Neural progenitor cell (in vitro differentiated cells): ENCODE measurements around the gene POU6F2. TPM values are rescaled to one million over a fixed set of nuclear protein-coding genes. Genes with fewer than 3 reads are reported as not detected.

Experiments
- DNase-seq: peaks from one replicate; pipeline ENCODE4 v3.0.0-alpha.2; 2016; ENCODE audit warnings: low spot score
- H2AFZ ChIP-seq: fragments of 200-600 bp; sonication (generic); replicated peaks from 2 replicates; pipeline ENCODE4 v1.6.1; 2016; ENCODE audit warnings: antibody characterized with exemption
- H3F3A ChIP-seq: fragments of 200-600 bp; sonication (generic); 2 replicates; pipeline ENCODE4 v1.6.1; 2016; ENCODE audit warnings: antibody characterized with exemption, low read depth
- H3K27ac ChIP-seq: fragments of 200-600 bp; sonication (generic); 2 replicates; pipeline ENCODE4 v1.5.1; 2016; ENCODE audit warnings: mild to moderate bottlenecking
- H3K27me3 ChIP-seq: fragments of 200-600 bp; sonication (generic); 2 replicates; pipeline ENCODE4 v1.6.1; 2016; ENCODE audit warnings: mild to moderate bottlenecking, moderate library complexity
- H3K36me3 ChIP-seq: fragments of 200-600 bp; sonication (generic); 2 replicates; pipeline ENCODE4 v1.5.1; 2016
- H3K4me1 ChIP-seq: fragments of 200-600 bp; sonication (generic); 2 replicates; pipeline ENCODE4 v1.6.1; 2016; ENCODE audit warnings: mixed run types
- H3K4me2 ChIP-seq: fragments of 200-600 bp; sonication (generic); 2 replicates; pipeline ENCODE4 v1.6.1; 2016
- H3K4me3 ChIP-seq: fragments of 200-600 bp; sonication (generic); 2 replicates; pipeline ENCODE4 v1.5.1; 2016
- H3K79me2 ChIP-seq: fragments of 200-600 bp; sonication (generic); 2 replicates; pipeline ENCODE4 v1.6.1; 2016; ENCODE audit warnings: low read depth
- H3K9ac ChIP-seq: fragments of 200-600 bp; sonication (generic); 2 replicates; pipeline ENCODE4 v1.6.1; 2016
- H3K9me3 ChIP-seq: fragments of 200-600 bp; sonication (generic); 2 replicates; pipeline ENCODE4 v1.5.1; 2016; ENCODE audit warnings: low read depth
- H4K20me1 ChIP-seq: fragments of 200-600 bp; sonication (generic); 2 replicates; pipeline ENCODE4 v1.6.1; 2016; ENCODE audit warnings: low read depth
- H3K27ac Mint-ChIP-seq: 3 replicates; pipeline ENCODE4 v1.8.0; 2021; ENCODE audit warnings: mixed read lengths
- H3K27me3 Mint-ChIP-seq: 2 replicates; pipeline ENCODE4 v1.8.0; 2022; ENCODE audit warnings: low read depth, mild to moderate bottlenecking, inconsistent platforms, moderate library complexity, mixed read lengths; ENCODE audit not compliant: insufficient read depth
- H3K36me3 Mint-ChIP-seq: 3 replicates; pipeline ENCODE4 v1.8.0; 2021; ENCODE audit warnings: mixed read lengths
- H3K4me1 Mint-ChIP-seq: 3 replicates; pipeline ENCODE4 v1.8.0; 2021; ENCODE audit warnings: mixed read lengths
- H3K4me3 Mint-ChIP-seq: 3 replicates; pipeline ENCODE4 v1.8.0; 2021; ENCODE audit warnings: mild to moderate bottlenecking, moderate library complexity, mixed read lengths
- H3K9me3 Mint-ChIP-seq: 3 replicates; pipeline ENCODE4 v1.8.0; 2020; ENCODE audit warnings: mixed read lengths
- CTCF ChIP-seq: fragments of 200-600 bp; sonication (generic); IDR thresholded peaks from 2 replicates; pipeline ENCODE4 v1.5.1; 2017; ENCODE audit warnings: antibody characterized with exemption, mild to moderate bottlenecking
- EZH2 ChIP-seq: fragments of 200-600 bp; sonication (generic); IDR thresholded peaks from 2 replicates; pipeline ENCODE4 v1.6.1; 2017; ENCODE audit warnings: antibody characterized with exemption, mild to moderate bottlenecking, moderate library complexity
- EZH2phosphoT487 ChIP-seq: fragments of 200-600 bp; sonication (generic); IDR thresholded peaks from 2 replicates; pipeline ENCODE4 v1.6.1; 2017; ENCODE audit warnings: antibody characterized with exemption
- total RNA-seq: library from RNA; depleted of rRNA; stranded (reverse); fragments of >200 nt; gene quantifications from 2 replicates; pipeline ENCODE4 v1.2.3, GENCODE V29; 2015; ENCODE audit warnings: low replicate concordance

The POU6F2 gene
- total RNA-seq, 1 donor from 2014 or later: 3.4 TPM

DNA sequence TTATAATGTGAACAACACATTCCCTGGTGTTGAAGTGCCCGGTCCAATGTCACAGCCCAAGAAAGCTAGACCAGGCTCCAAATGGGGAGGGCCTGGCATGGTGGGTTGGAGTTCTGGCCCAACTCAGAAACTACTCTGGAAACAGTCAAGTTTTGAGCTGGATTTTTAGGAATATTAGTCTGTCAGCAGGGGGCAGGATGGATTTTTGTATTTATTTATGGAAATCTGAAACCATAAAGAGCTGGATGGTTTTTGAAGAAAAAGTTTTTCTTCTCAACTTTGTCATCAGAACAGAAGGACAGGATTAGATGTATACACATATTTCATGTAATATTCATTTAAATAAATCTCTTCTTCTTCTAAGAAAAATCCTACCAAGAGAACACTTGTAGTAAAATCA is 97.5 kb downstream of the POU6F2 start:
- Mint-ChIP-seq H3K36me3 (no peaks in the 10 kb centered on the region), H3K4me1 (peaks cover 38% of the 10 kb centered on the region), H3K9me3 (peaks cover 2% of the 10 kb centered on the region), H3K27me3 (peaks cover 2% of the 10 kb centered on the region), H3K4me3 (no peak overlapping the region), H3K27ac (no peak overlapping the region)
- Histone ChIP-seq H3K27me3 (no peaks in the 10 kb centered on the region), H3K4me1 (peaks cover 41% of the 10 kb centered on the region), H3K4me2 (no peak overlapping the region), H4K20me1 (peaks cover 3% of the 10 kb centered on the region), H2AFZ (no peak overlapping the region), H3K9ac (no peak overlapping the region), H3F3A (peaks cover 30% of the 10 kb centered on the region), H3K36me3 (no peaks in the 10 kb centered on the region), H3K79me2 (no peaks in the 10 kb centered on the region), H3K4me3 (no peak overlapping the region), H3K27ac (no peak overlapping the region), H3K9me3 (no peaks in the 10 kb centered on the region)
- TF ChIP-seq EZH2 (no peak), CTCF (no peak), EZH2phosphoT487 (no peak)
- DNase-seq: no peak

DNA sequence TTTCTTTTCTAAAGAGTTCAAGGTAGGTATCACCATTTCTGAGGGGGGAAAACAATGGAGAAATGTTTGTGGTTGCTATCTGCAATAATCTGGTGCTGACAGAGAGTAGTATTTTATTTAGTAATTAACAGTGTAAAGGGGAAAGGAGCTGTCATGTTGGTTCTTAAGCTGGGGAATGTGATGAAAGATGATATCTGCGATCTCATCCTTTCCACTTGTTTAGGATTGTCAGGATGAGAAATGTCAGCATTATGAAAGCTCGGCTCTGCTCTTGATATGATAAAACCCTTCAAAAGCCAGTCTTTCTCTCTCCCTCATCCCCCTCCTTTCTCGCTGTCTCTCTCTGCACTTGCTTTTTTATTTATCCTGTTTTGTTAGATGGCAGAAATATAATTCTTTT is 106.1 kb downstream of the POU6F2 start:
- Histone ChIP-seq H3K4me3 (no peak overlapping the region), H3K27ac (no peak overlapping the region), H3K27me3 (no peaks in the 10 kb centered on the region), H4K20me1 (no peaks in the 10 kb centered on the region), H3F3A (peaks cover 32% of the 10 kb centered on the region), H3K79me2 (no peaks in the 10 kb centered on the region), H3K9ac (no peak overlapping the region), H2AFZ (no peak overlapping the region), H3K9me3 (no peaks in the 10 kb centered on the region), H3K36me3 (no peaks in the 10 kb centered on the region), H3K4me2 (no peak overlapping the region), H3K4me1 (peaks cover 54% of the 10 kb centered on the region)
- Mint-ChIP-seq H3K36me3 (no peaks in the 10 kb centered on the region), H3K27ac (no peak overlapping the region), H3K9me3 (no peaks in the 10 kb centered on the region), H3K4me1 (peaks cover 60% of the 10 kb centered on the region), H3K27me3 (no peaks in the 10 kb centered on the region), H3K4me3 (no peak overlapping the region)
- no peak for DNase-seq
- no peak for TF ChIP-seq EZH2phosphoT487
- TF ChIP-seq CTCF: no peak
- no peak for TF ChIP-seq EZH2

DNA sequence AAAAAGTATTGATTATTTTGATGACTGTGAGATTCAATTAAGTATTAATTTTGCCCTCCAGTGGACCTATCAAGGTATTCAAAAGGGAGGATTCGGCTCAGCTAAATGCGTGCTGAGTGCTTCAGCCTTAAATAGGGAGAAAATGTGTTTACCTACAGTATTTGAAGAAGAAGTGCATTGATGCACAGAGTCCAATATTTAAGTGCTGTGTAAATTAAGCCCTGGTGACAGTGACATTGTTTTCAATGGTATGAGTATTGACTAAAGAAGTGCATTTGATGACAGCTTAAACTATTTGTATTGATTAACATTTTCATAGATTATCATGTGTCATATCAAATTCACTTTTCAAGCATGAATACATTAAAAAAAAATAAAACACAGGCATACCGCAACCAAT is 106.6 kb downstream of the POU6F2 start:
- Histone ChIP-seq H3K36me3 (no peaks in the 10 kb centered on the region), H4K20me1 (no peaks in the 10 kb centered on the region), H3K4me2 (peak overlapping the region; percentile 71), H3K27ac (no peak overlapping the region), H3K79me2 (no peaks in the 10 kb centered on the region), H3K27me3 (no peaks in the 10 kb centered on the region), H3K4me1 (peaks cover 60% of the 10 kb centered on the region), H3K9me3 (no peaks in the 10 kb centered on the region), H3K9ac (no peak overlapping the region), H2AFZ (no peak overlapping the region), H3F3A (peaks cover 38% of the 10 kb centered on the region), H3K4me3 (no peak overlapping the region)
- Mint-ChIP-seq H3K9me3 (no peaks in the 10 kb centered on the region), H3K27ac (no peak overlapping the region), H3K4me1 (peaks cover 65% of the 10 kb centered on the region), H3K27me3 (no peaks in the 10 kb centered on the region), H3K4me3 (no peak overlapping the region), H3K36me3 (no peaks in the 10 kb centered on the region)
- TF ChIP-seq EZH2: no peak
- DNase-seq: no peak

- H3K27me3 Mint-ChIP-seq: no peaks in the 10 kb centered on the region
- Histone ChIP-seq H3K9me3 (no peaks in the 10 kb centered on the region), H3K79me2 (no peaks in the 10 kb centered on the region), H4K20me1 (no peaks in the 10 kb centered on the region), H3K9ac (no peak overlapping the region), H3K27me3 (no peaks in the 10 kb centered on the region), H2AFZ (peak overlapping the region; percentile 48), H3K36me3 (no peaks in the 10 kb centered on the region), H3K4me1 (peaks cover 68% of the 10 kb centered on the region), H3F3A (peaks cover 47% of the 10 kb centered on the region), H3K27ac (no peak overlapping the region), H3K4me3 (peak overlapping the region; percentile 34), H3K4me2 (peak overlapping the region; percentile 71)
- DNase-seq: no peak
- TF ChIP-seq EZH2phosphoT487: no peak
- no peaks in the 10 kb centered on the region for H3K9me3 Mint-ChIP-seq
- no peak overlapping the region for H3K27ac Mint-ChIP-seq
- peaks cover 74% of the 10 kb centered on the region for H3K4me1 Mint-ChIP-seq
- H3K4me3 Mint-ChIP-seq: peak overlapping the region; percentile 75
- no peaks in the 10 kb centered on the region for H3K36me3 Mint-ChIP-seq
Measured at GRCh38 chr7:39085189-39085588, 107.5 kb downstream of the POU6F2 start.
